HEK293 (cell line): ENCODE results near the gene PRRC2B.

Experiments used
- CTCF ChIA-PET: fragments of 350-600 bp; formaldehyde crosslinking; extraction: SDS; loops from one replicate; lab custom pipeline; 2021; ENCODE audit warnings: antibody characterized with exemption; lab: Yijun Ruan, JAX
- POLR2A ChIA-PET: fragments of 300-600 bp; formaldehyde crosslinking; extraction: SDS; loops from one replicate; lab custom pipeline; 2020; ENCODE audit warnings: antibody characterized with exemption, inconsistent platforms; lab: Yijun Ruan, JAX
- H3K27ac ChIP-seq: fragments of 200-500 bp; sonication (Bioruptor generic); 2 replicates; pipeline ENCODE4 v1.5.1; 2014; ENCODE audit warnings: low read depth, low read length, control low read depth, inconsistent platforms; ENCODE audit errors: extremely low read depth
- H3K36me3 ChIP-seq, 2 experiments: fragments of 200-500 bp in 1 of 2; sonication (Bioruptor generic) in 1 of 2; 1 replicate in 1 of 2; 2 replicates in 1 of 2; pipeline ENCODE4 v1.5.1; 2014 to 2017; ENCODE audit warnings: inconsistent platforms in 2 of 2, low read length in 2 of 2; ENCODE audit not compliant: control insufficient read depth in 2 of 2, insufficient read depth in 1 of 2
- H3K4me1 ChIP-seq: fragments of 200-500 bp; sonication (Bioruptor generic); 2 replicates; pipeline ENCODE4 v1.5.1; 2014; ENCODE audit warnings: mild to moderate bottlenecking, low read length, inconsistent platforms; ENCODE audit not compliant: control insufficient read depth, insufficient read depth
- H3K4me3 ChIP-seq: 2 replicates; pipeline ENCODE4 v1.5.1; 2011; ENCODE audit warnings: low read depth, mild to moderate bottlenecking, control low read depth, low read length, moderate library complexity
- H3K9me3 ChIP-seq: fragments of 200-500 bp; sonication (Bioruptor generic); 2 replicates; pipeline ENCODE4 v1.5.1; 2014; ENCODE audit warnings: low read depth, low read length, inconsistent platforms; ENCODE audit not compliant: control insufficient read depth, insufficient read depth
- CTCF ChIP-seq: fragments of 450-650 bp; formaldehyde crosslinking; IDR thresholded peaks from 2 replicates; pipeline ENCODE4 v1.5.1; 2016; ENCODE audit warnings: missing biosample characterization, missing genetic modification characterization
- ELK4 ChIP-seq: IDR thresholded peaks from 2 replicates; pipeline ENCODE4 v1.6.1; 2011; ENCODE audit warnings: mild to moderate bottlenecking, low read depth, low read length, borderline replicate concordance
- IKZF3 ChIP-seq: fragments of 450-650 bp; IDR thresholded peaks from 2 replicates; pipeline ENCODE4 v1.5.0; 2018; ENCODE audit warnings: missing biosample characterization, mild to moderate bottlenecking, missing genetic modification characterization, moderate library complexity
- ZIC2 ChIP-seq: fragments of 450-650 bp; formaldehyde crosslinking; IDR thresholded peaks from 2 replicates; pipeline ENCODE4 v1.5.1; 2016; ENCODE audit warnings: missing biosample characterization, missing genetic modification characterization
- ZNF121 ChIP-seq: fragments of 450-650 bp; formaldehyde crosslinking; IDR thresholded peaks from 2 replicates; pipeline ENCODE4 v1.5.1; 2016; ENCODE audit warnings: missing biosample characterization, missing genetic modification characterization
- ZNF19 ChIP-seq: fragments of 450-650 bp; formaldehyde crosslinking; IDR thresholded peaks from 2 replicates; pipeline ENCODE4; 2016; ENCODE audit warnings: missing biosample characterization, missing genetic modification characterization, low read depth
- ZNF214 ChIP-seq: fragments of 450-650 bp; formaldehyde crosslinking; IDR thresholded peaks from 2 replicates; pipeline ENCODE4 v1.5.1; 2017; ENCODE audit warnings: missing biosample characterization, mild to moderate bottlenecking, missing genetic modification characterization, borderline replicate concordance
- ZNF24 ChIP-seq: fragments of 450-650 bp; formaldehyde crosslinking; IDR thresholded peaks from 2 replicates; pipeline ENCODE4 v1.5.1; 2016; ENCODE audit warnings: missing biosample characterization, missing genetic modification characterization
- ZNF324 ChIP-seq: fragments of 450-650 bp; formaldehyde crosslinking; IDR thresholded peaks from 2 replicates; pipeline ENCODE4 v1.5.1; 2016; ENCODE audit warnings: missing biosample characterization, missing genetic modification characterization
- ZNF335 ChIP-seq: fragments of 450-650 bp; formaldehyde crosslinking; conservative IDR thresholded peaks from 2 replicates; pipeline ENCODE4 v1.5.1; 2016; ENCODE audit warnings: missing biosample characterization, missing genetic modification characterization
- ZNF366 ChIP-seq: fragments of 450-650 bp; formaldehyde crosslinking; conservative IDR thresholded peaks from 2 replicates; pipeline ENCODE4 v1.5.1; 2016; ENCODE audit warnings: missing biosample characterization, missing genetic modification characterization
- ZNF391 ChIP-seq: fragments of 450-650 bp; formaldehyde crosslinking; IDR thresholded peaks from 2 replicates; pipeline ENCODE4 v1.5.1; 2016; ENCODE audit warnings: low read depth, missing biosample characterization, missing genetic modification characterization, borderline replicate concordance
- ZNF48 ChIP-seq: fragments of 450-650 bp; formaldehyde crosslinking; IDR thresholded peaks from 2 replicates; pipeline ENCODE4 v1.5.1; 2016; ENCODE audit warnings: missing biosample characterization, missing genetic modification characterization
- ZNF585B ChIP-seq: fragments of 450-650 bp; formaldehyde crosslinking; IDR thresholded peaks from 2 replicates; pipeline ENCODE4 v1.5.1; 2016; ENCODE audit warnings: missing biosample characterization, missing genetic modification characterization
- ZNF658 ChIP-seq: fragments of 450-650 bp; formaldehyde crosslinking; IDR thresholded peaks from 2 replicates; pipeline ENCODE4; 2016; ENCODE audit warnings: missing biosample characterization, missing genetic modification characterization
- TF ChIP-seq, protein P1 (sequence below): fragments of 450-650 bp; formaldehyde crosslinking; IDR thresholded peaks from 2 replicates; pipeline ENCODE4 v1.5.1; 2016; ENCODE audit warnings: missing biosample characterization, missing genetic modification characterization
- TF ChIP-seq, protein P2 (sequence below): fragments of 450-650 bp; formaldehyde crosslinking; IDR thresholded peaks from 2 replicates; pipeline ENCODE4 v1.5.1; 2016; ENCODE audit warnings: missing biosample characterization, missing genetic modification characterization

PRRC2B gene

GRCh38 chr9:131429121-131430012, 35.5 kb downstream of the PRRC2B start (continued):
- peak; percentile 63 for TF ChIP-seq ZIC2 (tag by site-specific recombination)
- TF ChIP-seq, all 188 proteins: peak for 8

- TF ChIP-seq ZNF121 (no peak), ZNF24 (tag by site-specific recombination) (no peak), ZNF324 (no peak), ZNF19 (tag by site-specific recombination) (no peak), ZNF48 (no peak), ZNF391 (tag by site-specific recombination) (no peak), ZNF658 (tag by site-specific recombination) (no peak), ZNF335 (tag by site-specific recombination) (no peak), ELK4 (no peak), ZNF366 (tag by site-specific recombination) (no peak), ZNF585B (tag by site-specific recombination) (no peak), ZNF214 (tag by site-specific recombination) (no peak), CTCF (no peak), IKZF3 (tag by site-specific recombination) (no peak)
- TF ChIP-seq, protein P1, sequence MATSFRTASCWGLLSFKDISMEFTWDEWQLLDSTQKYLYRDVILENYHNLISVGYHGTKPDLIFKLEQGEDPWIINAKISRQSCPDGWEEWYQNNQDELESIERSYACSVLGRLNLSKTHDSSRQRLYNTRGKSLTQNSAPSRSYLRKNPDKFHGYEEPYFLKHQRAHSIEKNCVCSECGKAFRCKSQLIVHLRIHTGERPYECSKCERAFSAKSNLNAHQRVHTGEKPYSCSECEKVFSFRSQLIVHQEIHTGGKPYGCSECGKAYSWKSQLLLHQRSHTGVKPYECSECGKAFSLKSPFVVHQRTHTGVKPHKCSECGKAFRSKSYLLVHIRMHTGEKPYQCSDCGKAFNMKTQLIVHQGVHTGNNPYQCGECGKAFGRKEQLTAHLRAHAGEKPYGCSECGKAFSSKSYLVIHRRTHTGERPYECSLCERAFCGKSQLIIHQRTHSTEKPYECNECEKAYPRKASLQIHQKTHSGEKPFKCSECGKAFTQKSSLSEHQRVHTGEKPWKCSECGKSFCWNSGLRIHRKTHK (tag by site-specific recombination), result no peak
- TF ChIP-seq, protein P2, sequence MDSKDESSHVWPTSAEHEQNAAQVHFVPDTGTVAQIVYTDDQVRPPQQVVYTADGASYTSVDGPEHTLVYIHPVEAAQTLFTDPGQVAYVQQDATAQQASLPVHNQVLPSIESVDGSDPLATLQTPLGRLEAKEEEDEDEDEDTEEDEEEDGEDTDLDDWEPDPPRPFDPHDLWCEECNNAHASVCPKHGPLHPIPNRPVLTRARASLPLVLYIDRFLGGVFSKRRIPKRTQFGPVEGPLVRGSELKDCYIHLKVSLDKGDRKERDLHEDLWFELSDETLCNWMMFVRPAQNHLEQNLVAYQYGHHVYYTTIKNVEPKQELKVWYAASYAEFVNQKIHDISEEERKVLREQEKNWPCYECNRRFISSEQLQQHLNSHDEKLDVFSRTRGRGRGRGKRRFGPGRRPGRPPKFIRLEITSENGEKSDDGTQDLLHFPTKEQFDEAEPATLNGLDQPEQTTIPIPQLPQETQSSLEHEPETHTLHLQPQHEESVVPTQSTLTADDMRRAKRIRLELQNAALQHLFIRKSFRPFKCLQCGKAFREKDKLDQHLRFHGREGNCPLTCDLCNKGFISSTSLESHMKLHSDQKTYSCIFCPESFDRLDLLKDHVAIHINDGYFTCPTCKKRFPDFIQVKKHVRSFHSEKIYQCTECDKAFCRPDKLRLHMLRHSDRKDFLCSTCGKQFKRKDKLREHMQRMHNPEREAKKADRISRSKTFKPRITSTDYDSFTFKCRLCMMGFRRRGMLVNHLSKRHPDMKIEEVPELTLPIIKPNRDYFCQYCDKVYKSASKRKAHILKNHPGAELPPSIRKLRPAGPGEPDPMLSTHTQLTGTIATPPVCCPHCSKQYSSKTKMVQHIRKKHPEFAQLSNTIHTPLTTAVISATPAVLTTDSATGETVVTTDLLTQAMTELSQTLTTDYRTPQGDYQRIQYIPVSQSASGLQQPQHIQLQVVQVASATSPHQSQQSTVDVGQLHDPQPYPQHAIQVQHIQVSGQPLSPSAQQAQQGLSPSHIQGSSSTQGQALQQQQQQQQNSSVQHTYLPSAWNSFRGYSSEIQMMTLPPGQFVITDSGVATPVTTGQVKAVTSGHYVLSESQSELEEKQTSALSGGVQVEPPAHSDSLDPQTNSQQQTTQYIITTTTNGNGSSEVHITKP (tag by site-specific recombination), result no peak
- POLR2A ChIA-PET, result interaction anchor here (2.1 kb wide), 1 partner anchor 9 kb away, joined by 5 read pairs; no protein-coding TSS in a partner anchor
- Histone ChIP-seq H3K27ac (no peak overlapping the region), H3K4me3 (no peak overlapping the region), H3K36me3 (peaks cover 12 to 67% of the 10 kb centered on the region in 2 experiments), H3K4me1 (no peaks in the 10 kb centered on the region), H3K9me3 (no peaks in the 10 kb centered on the region)
- CTCF ChIA-PET, result interaction anchor here (0.7 to 2.5 kb wide), 4 partner anchors 22 to 1297 kb away, joined by 3 to 9 read pairs (median 5); no protein-coding TSS in a partner anchor
Observed at GRCh38 chr9:131432050-131432449, 38.2 kb downstream of the PRRC2B start.
